Endothelial cell of umbilical vein (primary cell): ENCODE measurements around the gene SIGLEC7.

Experiments
- EZH2 ChIP-seq: IDR thresholded peaks from 2 replicates; pipeline ENCODE4 v1.6.1; 2012; ENCODE audit warnings: borderline replicate concordance, low read depth, mild to moderate bottlenecking, moderate library complexity, low read length, inconsistent platforms; ENCODE audit not compliant: severe bottlenecking
- FOS ChIP-seq: IDR thresholded peaks from 2 replicates; pipeline ENCODE4 v1.6.1; 2011; ENCODE audit warnings: mild to moderate bottlenecking, low read length, moderate library complexity, borderline replicate concordance; ENCODE audit not compliant: insufficient read depth
- GATA2 ChIP-seq: IDR thresholded peaks from 2 replicates; pipeline ENCODE4 v1.7.0; 2011; ENCODE audit warnings: low read depth, mild to moderate bottlenecking, moderate library complexity, mixed read lengths, low read length; ENCODE audit not compliant: insufficient read length, insufficient read depth
- JUN ChIP-seq: IDR thresholded peaks from 2 replicates; pipeline ENCODE4 v1.6.1; 2011; ENCODE audit warnings: borderline replicate concordance, low read depth; ENCODE audit not compliant: insufficient read length, insufficient read depth
- MYC ChIP-seq: IDR thresholded peaks from one replicate; pipeline ENCODE4 v1.6.1; 2011; ENCODE audit warnings: mild to moderate bottlenecking, low read depth, low read length
- POLR2A ChIP-seq: IDR thresholded peaks from 2 replicates; pipeline ENCODE4 v1.6.1; 2012; ENCODE audit warnings: low read depth, mild to moderate bottlenecking, control low read depth, low read length
- POLR2AphosphoS5 ChIP-seq: IDR thresholded peaks from 2 replicates; pipeline ENCODE4 v1.6.1; 2012; ENCODE audit warnings: low read depth, mild to moderate bottlenecking, control low read depth, low read length, moderate library complexity; ENCODE audit not compliant: insufficient read depth
- TF ChIP-seq, protein P1 (sequence below), 2 donors: IDR thresholded peaks; 1 replicate in 1 of 2; 2 replicates in 1 of 2; pipeline ENCODE4 v1.5.1; 2011; ENCODE audit warnings: low read length in 2 of 2, mild to moderate bottlenecking in 2 of 2, moderate library complexity in 2 of 2, control low read depth in 1 of 2, inconsistent platforms in 1 of 2, low read depth in 1 of 2; ENCODE audit not compliant: insufficient read depth in 1 of 2; ENCODE audit errors: extremely low read depth in 1 of 2
- TF ChIP-seq, protein P2 (sequence below): IDR thresholded peaks from 2 replicates; pipeline ENCODE4 v1.6.1; 2011; ENCODE audit not compliant: insufficient read depth, insufficient read length

DNA sequence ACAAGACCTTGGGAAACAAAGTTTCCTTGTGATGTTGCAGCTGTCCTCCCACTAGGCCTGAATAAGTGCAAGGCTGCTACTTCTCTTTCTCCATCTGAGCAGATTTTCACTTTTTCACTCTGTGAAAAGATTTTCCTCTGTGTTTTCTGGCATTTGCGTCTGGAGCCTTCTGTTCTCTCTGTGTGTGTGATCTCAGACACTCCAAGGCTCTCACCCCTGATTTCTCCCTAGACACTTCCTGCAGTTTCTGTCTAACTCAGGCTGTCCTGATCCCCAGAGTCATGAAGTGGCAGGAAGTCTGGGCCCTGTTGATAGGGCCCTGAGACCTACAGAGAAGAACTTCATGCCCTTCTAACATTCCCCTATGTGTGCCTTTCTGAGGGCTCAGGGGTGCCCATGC is 37.2 kb downstream of the SIGLEC7 start:
- TF ChIP-seq, protein P1, sequence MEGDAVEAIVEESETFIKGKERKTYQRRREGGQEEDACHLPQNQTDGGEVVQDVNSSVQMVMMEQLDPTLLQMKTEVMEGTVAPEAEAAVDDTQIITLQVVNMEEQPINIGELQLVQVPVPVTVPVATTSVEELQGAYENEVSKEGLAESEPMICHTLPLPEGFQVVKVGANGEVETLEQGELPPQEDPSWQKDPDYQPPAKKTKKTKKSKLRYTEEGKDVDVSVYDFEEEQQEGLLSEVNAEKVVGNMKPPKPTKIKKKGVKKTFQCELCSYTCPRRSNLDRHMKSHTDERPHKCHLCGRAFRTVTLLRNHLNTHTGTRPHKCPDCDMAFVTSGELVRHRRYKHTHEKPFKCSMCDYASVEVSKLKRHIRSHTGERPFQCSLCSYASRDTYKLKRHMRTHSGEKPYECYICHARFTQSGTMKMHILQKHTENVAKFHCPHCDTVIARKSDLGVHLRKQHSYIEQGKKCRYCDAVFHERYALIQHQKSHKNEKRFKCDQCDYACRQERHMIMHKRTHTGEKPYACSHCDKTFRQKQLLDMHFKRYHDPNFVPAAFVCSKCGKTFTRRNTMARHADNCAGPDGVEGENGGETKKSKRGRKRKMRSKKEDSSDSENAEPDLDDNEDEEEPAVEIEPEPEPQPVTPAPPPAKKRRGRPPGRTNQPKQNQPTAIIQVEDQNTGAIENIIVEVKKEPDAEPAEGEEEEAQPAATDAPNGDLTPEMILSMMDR (IDR thresholded peaks at IDR 0.05; ENCODE audit: extremely low read depth in 1 of 2, insufficient read depth in 1 of 2, low read depth in 1 of 2, low read length in 2 of 2), result no peak
- TF ChIP-seq, protein P2, sequence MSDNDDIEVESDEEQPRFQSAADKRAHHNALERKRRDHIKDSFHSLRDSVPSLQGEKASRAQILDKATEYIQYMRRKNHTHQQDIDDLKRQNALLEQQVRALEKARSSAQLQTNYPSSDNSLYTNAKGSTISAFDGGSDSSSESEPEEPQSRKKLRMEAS, result no peak
- no peak for TF ChIP-seq EZH2
- TF ChIP-seq POLR2A, result no peak
- TF ChIP-seq POLR2AphosphoS5, result no peak
- no peak for TF ChIP-seq JUN
- TF ChIP-seq GATA2, result no peak
- TF ChIP-seq MYC, result no peak
- TF ChIP-seq FOS, result no peak
